Measurements from ENCODE around the gene MAGI2.

DNA sequence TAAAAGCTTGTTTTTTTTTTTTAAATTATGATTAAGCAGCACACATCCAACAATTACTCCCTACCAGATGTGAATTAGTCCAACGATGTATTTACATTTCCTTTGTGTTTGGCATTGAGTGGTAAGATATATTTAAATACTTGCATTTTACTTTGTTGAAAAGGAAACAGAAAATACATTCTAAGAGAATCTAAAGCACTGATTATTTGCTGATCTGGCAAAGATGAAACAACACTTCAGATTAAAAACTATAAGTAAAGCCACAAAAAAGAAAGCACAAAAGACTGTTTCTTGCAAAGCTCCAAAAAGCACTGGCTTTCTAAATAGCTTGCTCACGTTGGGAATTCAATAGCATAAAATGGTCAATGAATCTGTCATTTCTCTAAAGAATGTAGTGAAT, 1188.4 kb downstream of the MAGI2 start:
- TF ChIP-seq EZH2phosphoT487 (IDR thresholded peaks at IDR 0.05; ENCODE audit: borderline replicate concordance) (no peak), POLR2A (IDR thresholded peaks at IDR 0.05; ENCODE audit: borderline replicate concordance, extremely low read depth, insufficient read depth, insufficient read length) (no peak), POLR2AphosphoS5 (IDR thresholded peaks at IDR 0.05; ENCODE audit: low read depth, low read length) (no peak), RAD21 (IDR thresholded peaks at IDR 0.05; ENCODE audit: low read depth) (no peak), ZNF274 (IDR thresholded peaks at IDR 0.05; ENCODE audit: low read depth, low read length) (no peak), SIN3A (IDR thresholded peaks at IDR 0.05; ENCODE audit: low read depth) (no peak), YY1 (IDR thresholded peaks at IDR 0.05; ENCODE audit: extremely low read depth, insufficient replicate concordance, low read depth, low read length) (no peak), EZH2 (IDR thresholded peaks at IDR 0.05) (no peak), JUND (IDR thresholded peaks at IDR 0.05) (no peak), CEBPB (IDR thresholded peaks at IDR 0.05; ENCODE audit: low read depth) (no peak)
- TF ChIP-seq, protein P1, sequence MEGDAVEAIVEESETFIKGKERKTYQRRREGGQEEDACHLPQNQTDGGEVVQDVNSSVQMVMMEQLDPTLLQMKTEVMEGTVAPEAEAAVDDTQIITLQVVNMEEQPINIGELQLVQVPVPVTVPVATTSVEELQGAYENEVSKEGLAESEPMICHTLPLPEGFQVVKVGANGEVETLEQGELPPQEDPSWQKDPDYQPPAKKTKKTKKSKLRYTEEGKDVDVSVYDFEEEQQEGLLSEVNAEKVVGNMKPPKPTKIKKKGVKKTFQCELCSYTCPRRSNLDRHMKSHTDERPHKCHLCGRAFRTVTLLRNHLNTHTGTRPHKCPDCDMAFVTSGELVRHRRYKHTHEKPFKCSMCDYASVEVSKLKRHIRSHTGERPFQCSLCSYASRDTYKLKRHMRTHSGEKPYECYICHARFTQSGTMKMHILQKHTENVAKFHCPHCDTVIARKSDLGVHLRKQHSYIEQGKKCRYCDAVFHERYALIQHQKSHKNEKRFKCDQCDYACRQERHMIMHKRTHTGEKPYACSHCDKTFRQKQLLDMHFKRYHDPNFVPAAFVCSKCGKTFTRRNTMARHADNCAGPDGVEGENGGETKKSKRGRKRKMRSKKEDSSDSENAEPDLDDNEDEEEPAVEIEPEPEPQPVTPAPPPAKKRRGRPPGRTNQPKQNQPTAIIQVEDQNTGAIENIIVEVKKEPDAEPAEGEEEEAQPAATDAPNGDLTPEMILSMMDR (IDR thresholded peaks at IDR 0.05 in 2 of 3, conservative IDR thresholded peaks at IDR 0.05 in 1 of 3; ENCODE audit: borderline replicate concordance in 1 of 3, insufficient read depth in 1 of 3, low read depth in 2 of 3, low read length in 2 of 3), result no peak
- TF ChIP-seq, protein P2, sequence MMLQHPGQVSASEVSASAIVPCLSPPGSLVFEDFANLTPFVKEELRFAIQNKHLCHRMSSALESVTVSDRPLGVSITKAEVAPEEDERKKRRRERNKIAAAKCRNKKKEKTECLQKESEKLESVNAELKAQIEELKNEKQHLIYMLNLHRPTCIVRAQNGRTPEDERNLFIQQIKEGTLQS (IDR thresholded peaks at IDR 0.05), result no peak
- TF ChIP-seq, protein P3, sequence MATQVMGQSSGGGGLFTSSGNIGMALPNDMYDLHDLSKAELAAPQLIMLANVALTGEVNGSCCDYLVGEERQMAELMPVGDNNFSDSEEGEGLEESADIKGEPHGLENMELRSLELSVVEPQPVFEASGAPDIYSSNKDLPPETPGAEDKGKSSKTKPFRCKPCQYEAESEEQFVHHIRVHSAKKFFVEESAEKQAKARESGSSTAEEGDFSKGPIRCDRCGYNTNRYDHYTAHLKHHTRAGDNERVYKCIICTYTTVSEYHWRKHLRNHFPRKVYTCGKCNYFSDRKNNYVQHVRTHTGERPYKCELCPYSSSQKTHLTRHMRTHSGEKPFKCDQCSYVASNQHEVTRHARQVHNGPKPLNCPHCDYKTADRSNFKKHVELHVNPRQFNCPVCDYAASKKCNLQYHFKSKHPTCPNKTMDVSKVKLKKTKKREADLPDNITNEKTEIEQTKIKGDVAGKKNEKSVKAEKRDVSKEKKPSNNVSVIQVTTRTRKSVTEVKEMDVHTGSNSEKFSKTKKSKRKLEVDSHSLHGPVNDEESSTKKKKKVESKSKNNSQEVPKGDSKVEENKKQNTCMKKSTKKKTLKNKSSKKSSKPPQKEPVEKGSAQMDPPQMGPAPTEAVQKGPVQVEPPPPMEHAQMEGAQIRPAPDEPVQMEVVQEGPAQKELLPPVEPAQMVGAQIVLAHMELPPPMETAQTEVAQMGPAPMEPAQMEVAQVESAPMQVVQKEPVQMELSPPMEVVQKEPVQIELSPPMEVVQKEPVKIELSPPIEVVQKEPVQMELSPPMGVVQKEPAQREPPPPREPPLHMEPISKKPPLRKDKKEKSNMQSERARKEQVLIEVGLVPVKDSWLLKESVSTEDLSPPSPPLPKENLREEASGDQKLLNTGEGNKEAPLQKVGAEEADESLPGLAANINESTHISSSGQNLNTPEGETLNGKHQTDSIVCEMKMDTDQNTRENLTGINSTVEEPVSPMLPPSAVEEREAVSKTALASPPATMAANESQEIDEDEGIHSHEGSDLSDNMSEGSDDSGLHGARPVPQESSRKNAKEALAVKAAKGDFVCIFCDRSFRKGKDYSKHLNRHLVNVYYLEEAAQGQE (IDR thresholded peaks at IDR 0.05; ENCODE audit: low read depth), result no peak
